Activated B cell treated with CpG ODN at 0.5 μM for 24 hours (primary cell): Measurements from ENCODE around the gene PNPLA2. TPM values are rescaled to one million over a fixed set of nuclear protein-coding genes. Genes with fewer than 3 reads are reported as not detected.
A peak's percentile ranks its signal among the peaks of the same experiment; 100 is the strongest.

Experiments used
- ATAC-seq: fragments of 200-7000 bp; cut with Tn5 transposase; one replicate; pipeline ENCODE4 v1.10.0; 2021; ENCODE audit warnings: low read depth, mild to moderate bottlenecking, moderate library complexity
- CTCF ChIA-PET: fragments of 350-600 bp; sonication (Branson Sonifier 250); formaldehyde crosslinking; loops from one replicate; lab custom pipeline; 2021; ENCODE audit warnings: antibody characterized with exemption; lab: Charles Lee
- POLR2A ChIA-PET: fragments of 350-600 bp; sonication (Branson Sonifier 250); formaldehyde crosslinking; loops from one replicate; lab custom pipeline; 2021; ENCODE audit warnings: antibody characterized with exemption; lab: Charles Lee
- DNase-seq: peaks from one replicate; pipeline ENCODE4 v3.0.0; 2022
- H3K27ac Mint-ChIP-seq: one replicate; pipeline ENCODE4 v1.8.0; 2020; ENCODE audit warnings: mixed read lengths
- H3K27me3 Mint-ChIP-seq: one replicate; pipeline ENCODE4 v1.8.0; 2021; ENCODE audit warnings: mixed read lengths
- H3K36me3 Mint-ChIP-seq: one replicate; pipeline ENCODE4 v1.8.0; 2021; ENCODE audit warnings: low read depth, mixed read lengths
- H3K4me1 Mint-ChIP-seq: one replicate; pipeline ENCODE4 v1.8.0; 2021; ENCODE audit warnings: mixed read lengths
- H3K4me3 Mint-ChIP-seq: one replicate; pipeline ENCODE4 v1.8.0; 2020; ENCODE audit warnings: mild to moderate bottlenecking, mixed read lengths
- H3K9me3 Mint-ChIP-seq: one replicate; pipeline ENCODE4 v1.8.0; 2020; ENCODE audit warnings: mixed read lengths
- intact Hi-C: fragments of 100-400 bp; cut with micrococcal nuclease; formaldehyde crosslinking; loops from one replicate; pipeline ENCODE4 v1.15.1; 2024
- total RNA-seq: library from RNA; stranded (reverse); gene quantifications from 2 replicates; pipeline ENCODE4 v1.2.3, GENCODE V29; 2022
- TF ChIP-seq, protein P1 (sequence below): fragments of 200-600 bp; IDR thresholded peaks from one replicate; pipeline ENCODE4 v1.8.0; 2022; ENCODE audit warnings: antibody characterized with exemption, mild to moderate bottlenecking

Gene PNPLA2
- total RNA-seq, 1 donor from 2014 or later: 53.2 TPM

DNA sequence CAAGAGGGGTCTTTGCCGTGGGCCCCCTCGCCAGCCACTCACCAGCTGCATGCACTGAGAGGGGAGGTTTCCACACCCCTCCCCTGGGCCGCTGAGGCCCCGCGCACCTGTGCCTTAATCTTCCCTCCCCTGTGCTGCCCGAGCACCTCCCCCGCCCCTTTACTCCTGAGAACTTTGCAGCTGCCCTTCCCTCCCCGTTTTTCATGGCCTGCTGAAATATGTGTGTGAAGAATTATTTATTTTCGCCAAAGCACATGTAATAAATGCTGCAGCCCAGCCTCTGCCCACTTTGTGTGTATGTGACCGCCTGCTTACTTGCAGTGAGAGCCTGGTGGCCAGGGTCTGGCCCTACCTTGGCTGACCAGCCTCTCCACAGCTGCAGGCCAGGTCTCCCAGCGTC lies 6.2 kb downstream of the PNPLA2 start:
- intact Hi-C loops: no loop called here
- ATAC-seq (no peak), DNase-seq (no peak)
- peaks cover 22% of the 10 kb centered on the region for H3K36me3 Mint-ChIP-seq
- peaks cover 3% of the 10 kb centered on the region for H3K27me3 Mint-ChIP-seq
- peaks cover 41% of the 10 kb centered on the region for H3K4me1 Mint-ChIP-seq
- H3K4me3 Mint-ChIP-seq: no peak overlapping the region
- ChIA-PET POLR2A (interaction anchor here (0.8 to 2.7 kb wide), 2 partner anchors 17 to 48 kb away, joined by 3 to 6 read pairs; partner anchors contain the start of genes POLR2L and TSPAN4), CTCF (no interaction called here)
- no peaks in the 10 kb centered on the region for H3K9me3 Mint-ChIP-seq
- TF ChIP-seq, protein P1, sequence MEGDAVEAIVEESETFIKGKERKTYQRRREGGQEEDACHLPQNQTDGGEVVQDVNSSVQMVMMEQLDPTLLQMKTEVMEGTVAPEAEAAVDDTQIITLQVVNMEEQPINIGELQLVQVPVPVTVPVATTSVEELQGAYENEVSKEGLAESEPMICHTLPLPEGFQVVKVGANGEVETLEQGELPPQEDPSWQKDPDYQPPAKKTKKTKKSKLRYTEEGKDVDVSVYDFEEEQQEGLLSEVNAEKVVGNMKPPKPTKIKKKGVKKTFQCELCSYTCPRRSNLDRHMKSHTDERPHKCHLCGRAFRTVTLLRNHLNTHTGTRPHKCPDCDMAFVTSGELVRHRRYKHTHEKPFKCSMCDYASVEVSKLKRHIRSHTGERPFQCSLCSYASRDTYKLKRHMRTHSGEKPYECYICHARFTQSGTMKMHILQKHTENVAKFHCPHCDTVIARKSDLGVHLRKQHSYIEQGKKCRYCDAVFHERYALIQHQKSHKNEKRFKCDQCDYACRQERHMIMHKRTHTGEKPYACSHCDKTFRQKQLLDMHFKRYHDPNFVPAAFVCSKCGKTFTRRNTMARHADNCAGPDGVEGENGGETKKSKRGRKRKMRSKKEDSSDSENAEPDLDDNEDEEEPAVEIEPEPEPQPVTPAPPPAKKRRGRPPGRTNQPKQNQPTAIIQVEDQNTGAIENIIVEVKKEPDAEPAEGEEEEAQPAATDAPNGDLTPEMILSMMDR: no peak
- H3K27ac Mint-ChIP-seq: no peak overlapping the region

DNA sequence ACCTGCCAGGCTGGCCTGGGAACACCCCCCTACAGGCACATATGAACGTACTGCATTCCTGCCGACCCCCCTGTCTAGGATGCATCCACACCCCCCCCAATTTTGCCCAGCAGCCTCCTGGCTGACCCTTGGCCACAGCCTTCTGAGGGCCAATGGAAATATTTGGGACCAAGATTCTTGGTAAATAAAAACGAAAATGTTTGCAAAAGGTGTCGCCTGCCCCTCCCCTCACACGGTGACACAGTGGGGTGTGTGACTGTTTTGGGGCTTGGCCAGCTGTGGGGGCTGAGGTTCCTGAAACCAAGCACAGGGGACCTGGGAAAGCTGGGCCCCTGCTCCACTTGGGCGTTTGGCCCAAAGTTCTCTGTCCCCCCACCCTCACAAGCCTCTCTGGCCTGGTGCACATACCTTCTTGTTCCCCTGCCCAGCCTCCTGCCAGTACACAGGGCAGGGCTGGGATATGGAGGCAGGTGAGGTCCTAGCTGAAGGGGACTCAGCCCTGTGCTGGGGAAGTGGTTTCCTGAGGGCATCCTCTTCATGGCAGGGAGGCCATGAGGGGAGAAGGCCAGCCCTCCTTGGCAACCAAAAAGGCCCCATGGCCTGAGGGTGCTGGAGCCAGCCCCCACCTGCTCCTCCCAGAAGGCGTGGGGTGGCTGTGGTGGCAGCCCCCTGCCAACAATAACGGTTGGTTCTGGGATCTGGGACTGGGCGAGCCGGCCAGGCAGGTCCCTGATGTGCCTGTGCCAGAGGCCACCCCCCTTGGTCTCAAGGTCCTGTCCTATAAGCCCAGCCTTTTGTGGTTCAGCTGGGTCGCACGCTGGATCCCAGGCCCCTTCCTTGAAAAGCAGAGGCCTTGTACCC lies 6.9 kb downstream of the PNPLA2 start:
- ATAC-seq: no peak
- Mint-ChIP-seq H3K4me3 (no peak overlapping the region), H3K27ac (no peak overlapping the region), H3K27me3 (peaks cover 3% of the 10 kb centered on the region), H3K9me3 (no peaks in the 10 kb centered on the region), H3K4me1 (peaks cover 42% of the 10 kb centered on the region), H3K36me3 (peaks cover 22% of the 10 kb centered on the region)
- TF ChIP-seq, protein P1: no peak
- CTCF ChIA-PET: no interaction called here
- intact Hi-C loops: no loop called here
- POLR2A ChIA-PET: interaction anchor here (1.0 to 2.7 kb wide), 2 partner anchors 16 to 17 kb away, joined by 4 to 6 read pairs; partner anchors contain the start of genes POLR2L, RPLP2 and TSPAN4
- no peak for DNase-seq

DNA sequence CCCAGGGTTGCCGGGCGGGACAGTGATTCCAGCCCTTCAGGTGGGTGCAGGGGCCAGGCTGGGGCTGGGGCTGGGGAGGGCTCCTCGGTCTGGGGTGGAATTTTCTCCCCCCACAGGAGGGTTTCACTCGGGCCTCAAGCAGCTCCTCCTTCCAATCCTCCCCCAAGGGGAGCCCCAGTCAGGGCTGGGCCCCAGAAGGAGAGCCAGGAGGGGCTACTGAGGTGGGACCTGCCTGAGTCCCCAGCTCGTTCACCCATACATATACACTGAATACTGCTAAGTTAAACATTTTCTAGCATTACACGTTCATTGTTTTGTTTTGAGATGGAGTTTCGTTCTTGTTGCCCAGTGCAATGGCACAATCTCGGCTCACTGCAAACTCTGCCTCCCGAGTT lies 7.5 kb downstream of the PNPLA2 start:
- no peaks in the 10 kb centered on the region for H3K9me3 Mint-ChIP-seq
- intact Hi-C loops: no loop called here
- ATAC-seq (no peak), DNase-seq (no peak)
- H3K27me3 Mint-ChIP-seq: peaks cover 3% of the 10 kb centered on the region
- no peak overlapping the region for H3K27ac Mint-ChIP-seq
- POLR2A ChIA-PET: interaction anchor here (1.0 to 2.7 kb wide), 2 partner anchors 16 to 17 kb away, joined by 4 to 6 read pairs; partner anchors contain the start of genes POLR2L, RPLP2 and TSPAN4
- CTCF ChIA-PET: no interaction called here
- peaks cover 22% of the 10 kb centered on the region for H3K36me3 Mint-ChIP-seq
- TF ChIP-seq, protein P1: no peak
- peak overlapping the region; percentile 68 for H3K4me3 Mint-ChIP-seq
- peaks cover 39% of the 10 kb centered on the region for H3K4me1 Mint-ChIP-seq

DNA sequence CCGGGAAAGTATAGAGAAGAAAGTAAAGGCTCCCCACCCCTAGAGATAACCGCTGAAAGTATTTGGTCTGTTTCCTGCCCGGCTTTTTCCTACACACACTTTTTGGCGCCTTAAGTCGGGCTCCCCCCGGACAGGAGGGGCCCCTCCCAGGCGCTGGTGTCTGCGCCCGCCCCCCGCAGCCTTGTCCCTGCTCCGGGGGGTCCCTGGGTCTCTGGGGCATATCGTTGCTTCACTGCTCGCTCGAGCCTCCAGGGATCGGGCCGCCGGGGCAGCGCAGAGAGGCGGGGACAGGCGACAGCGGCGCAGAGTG lies 8.1 kb downstream of the PNPLA2 start:
- peak overlapping the region; percentile 68 for H3K4me3 Mint-ChIP-seq
- POLR2A ChIA-PET: interaction anchor here (1.0 to 2.7 kb wide), 2 partner anchors 16 to 17 kb away, joined by 4 to 6 read pairs; partner anchors contain the start of genes POLR2L, RPLP2 and TSPAN4
- DNase-seq: no peak

More for the DNA sequence above, 8.1 kb downstream of the PNPLA2 start:
- Mint-ChIP-seq H3K27ac (no peak overlapping the region), H3K4me1 (peaks cover 42% of the 10 kb centered on the region), H3K9me3 (no peaks in the 10 kb centered on the region), H3K36me3 (peaks cover 22% of the 10 kb centered on the region), H3K27me3 (peaks cover 3% of the 10 kb centered on the region)
- no peak for ATAC-seq
- intact Hi-C loops: no loop called here
- CTCF ChIA-PET: no interaction called here
- TF ChIP-seq, protein P1: no peak
